HS-5 (cell line): ENCODE data around the gene CELF2.

Source experiments
- DNase-seq: peaks from one replicate; pipeline ENCODE4 v3.0.0-alpha.2; 2012; ENCODE audit warnings: low read depth

Gene CELF2

GRCh38 chr10:11353006-11353896 is 335.6 kb downstream of the CELF2 start:
- no peak for DNase-seq

GRCh38 chr10:11354823-11355222 is 337.2 kb downstream of the CELF2 start:
- no peak for DNase-seq

- DNase-seq: no peak
Observed at GRCh38 chr10:11355592-11355991, 337.9 kb downstream of the CELF2 start.

GRCh38 chr10:11357439-11357838 is 339.8 kb downstream of the CELF2 start:
- DNase-seq: no peak

GRCh38 chr10:11358011-11358410 is 340.3 kb downstream of the CELF2 start:
- no peak for DNase-seq

- DNase-seq: no peak
Observed at GRCh38 chr10:11358923-11359575, 341.4 kb downstream of the CELF2 start.

- DNase-seq: no peak
Observed at GRCh38 chr10:11359869-11360268, 342.2 kb downstream of the CELF2 start.

GRCh38 chr10:11363497-11363896 is 345.8 kb downstream of the CELF2 start:
- no peak for DNase-seq

- DNase-seq: no peak
Observed at GRCh38 chr10:11364241-11364640, 346.6 kb downstream of the CELF2 start.

GRCh38 chr10:11366889-11367288 is 349.2 kb downstream of the CELF2 start:
- peak; percentile 8 for DNase-seq

GRCh38 chr10:11367505-11367904 is 349.8 kb downstream of the CELF2 start:
- DNase-seq: no peak

- no peak for DNase-seq
Observed at GRCh38 chr10:11373717-11374171, 356.1 kb downstream of the CELF2 start.

- no peak for DNase-seq
Observed at GRCh38 chr10:11377267-11377666, 359.6 kb downstream of the CELF2 start.

GRCh38 chr10:11378835-11379234 is 361.2 kb downstream of the CELF2 start:
- no peak for DNase-seq

- no peak for DNase-seq
Observed at GRCh38 chr10:11379771-11380170, 362.1 kb downstream of the CELF2 start.

GRCh38 chr10:11381023-11381422 is 363.4 kb downstream of the CELF2 start:
- no peak for DNase-seq

GRCh38 chr10:11381511-11381910 is 363.8 kb downstream of the CELF2 start:
- DNase-seq: no peak

GRCh38 chr10:11382187-11382586 is 364.5 kb downstream of the CELF2 start:
- DNase-seq: no peak

GRCh38 chr10:11386044-11386443 is 368.4 kb downstream of the CELF2 start:
- DNase-seq: no peak
